GM23338 (cell line): ENCODE results near the gene KAZN.

Source experiments
- CREB1 ChIP-seq: fragments of 250-450 bp; sonication (Bioruptor Pico); IDR thresholded peaks from 2 replicates; pipeline ENCODE4 v1.5.0; 2020; ENCODE audit warnings: low read depth, mild to moderate bottlenecking, moderate library complexity
- EZH2 ChIP-seq: fragments of 200-600 bp; sonication (generic); IDR thresholded peaks from one replicate; pipeline ENCODE4 v1.8.0; 2017; ENCODE audit warnings: antibody characterized with exemption, mild to moderate bottlenecking, low read depth; ENCODE audit not compliant: unreplicated experiment
- POLR2AphosphoS5 ChIP-seq: IDR thresholded peaks from 2 replicates; pipeline ENCODE4 v1.6.1; 2016; ENCODE audit warnings: antibody characterized with exemption, low read depth
- TF ChIP-seq, protein P1 (sequence below), 2 experiments: fragments of 200-600 bp in 1 of 2; sonication (generic) in 1 of 2; conservative IDR thresholded peaks; 2 replicates each; pipeline versions ENCODE4 v1.5.1 to v1.6.1; 2016 to 2017; ENCODE audit warnings: antibody characterized with exemption in 2 of 2, low read depth in 2 of 2, mild to moderate bottlenecking in 2 of 2, moderate library complexity in 1 of 2
- TF ChIP-seq, protein P2 (sequence below): IDR thresholded peaks from one replicate; pipeline ENCODE4 v1.6.1; 2018; ENCODE audit warnings: antibody characterized with exemption; ENCODE audit not compliant: unreplicated experiment

- TF ChIP-seq, protein P1, sequence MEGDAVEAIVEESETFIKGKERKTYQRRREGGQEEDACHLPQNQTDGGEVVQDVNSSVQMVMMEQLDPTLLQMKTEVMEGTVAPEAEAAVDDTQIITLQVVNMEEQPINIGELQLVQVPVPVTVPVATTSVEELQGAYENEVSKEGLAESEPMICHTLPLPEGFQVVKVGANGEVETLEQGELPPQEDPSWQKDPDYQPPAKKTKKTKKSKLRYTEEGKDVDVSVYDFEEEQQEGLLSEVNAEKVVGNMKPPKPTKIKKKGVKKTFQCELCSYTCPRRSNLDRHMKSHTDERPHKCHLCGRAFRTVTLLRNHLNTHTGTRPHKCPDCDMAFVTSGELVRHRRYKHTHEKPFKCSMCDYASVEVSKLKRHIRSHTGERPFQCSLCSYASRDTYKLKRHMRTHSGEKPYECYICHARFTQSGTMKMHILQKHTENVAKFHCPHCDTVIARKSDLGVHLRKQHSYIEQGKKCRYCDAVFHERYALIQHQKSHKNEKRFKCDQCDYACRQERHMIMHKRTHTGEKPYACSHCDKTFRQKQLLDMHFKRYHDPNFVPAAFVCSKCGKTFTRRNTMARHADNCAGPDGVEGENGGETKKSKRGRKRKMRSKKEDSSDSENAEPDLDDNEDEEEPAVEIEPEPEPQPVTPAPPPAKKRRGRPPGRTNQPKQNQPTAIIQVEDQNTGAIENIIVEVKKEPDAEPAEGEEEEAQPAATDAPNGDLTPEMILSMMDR (conservative IDR thresholded peaks at IDR 0.05; ENCODE audit: low read depth in 2 of 2): no peak
- TF ChIP-seq EZH2 (no peak), POLR2AphosphoS5 (no peak), CREB1 (CRISPR knock-in tag) (no peak)
- TF ChIP-seq, protein P2, sequence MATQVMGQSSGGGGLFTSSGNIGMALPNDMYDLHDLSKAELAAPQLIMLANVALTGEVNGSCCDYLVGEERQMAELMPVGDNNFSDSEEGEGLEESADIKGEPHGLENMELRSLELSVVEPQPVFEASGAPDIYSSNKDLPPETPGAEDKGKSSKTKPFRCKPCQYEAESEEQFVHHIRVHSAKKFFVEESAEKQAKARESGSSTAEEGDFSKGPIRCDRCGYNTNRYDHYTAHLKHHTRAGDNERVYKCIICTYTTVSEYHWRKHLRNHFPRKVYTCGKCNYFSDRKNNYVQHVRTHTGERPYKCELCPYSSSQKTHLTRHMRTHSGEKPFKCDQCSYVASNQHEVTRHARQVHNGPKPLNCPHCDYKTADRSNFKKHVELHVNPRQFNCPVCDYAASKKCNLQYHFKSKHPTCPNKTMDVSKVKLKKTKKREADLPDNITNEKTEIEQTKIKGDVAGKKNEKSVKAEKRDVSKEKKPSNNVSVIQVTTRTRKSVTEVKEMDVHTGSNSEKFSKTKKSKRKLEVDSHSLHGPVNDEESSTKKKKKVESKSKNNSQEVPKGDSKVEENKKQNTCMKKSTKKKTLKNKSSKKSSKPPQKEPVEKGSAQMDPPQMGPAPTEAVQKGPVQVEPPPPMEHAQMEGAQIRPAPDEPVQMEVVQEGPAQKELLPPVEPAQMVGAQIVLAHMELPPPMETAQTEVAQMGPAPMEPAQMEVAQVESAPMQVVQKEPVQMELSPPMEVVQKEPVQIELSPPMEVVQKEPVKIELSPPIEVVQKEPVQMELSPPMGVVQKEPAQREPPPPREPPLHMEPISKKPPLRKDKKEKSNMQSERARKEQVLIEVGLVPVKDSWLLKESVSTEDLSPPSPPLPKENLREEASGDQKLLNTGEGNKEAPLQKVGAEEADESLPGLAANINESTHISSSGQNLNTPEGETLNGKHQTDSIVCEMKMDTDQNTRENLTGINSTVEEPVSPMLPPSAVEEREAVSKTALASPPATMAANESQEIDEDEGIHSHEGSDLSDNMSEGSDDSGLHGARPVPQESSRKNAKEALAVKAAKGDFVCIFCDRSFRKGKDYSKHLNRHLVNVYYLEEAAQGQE: no peak
Observed at GRCh38 chr1:14800014-14800413, 201.5 kb downstream of the KAZN start.
